ENCODE measurements around the gene JAML.

The JAML gene

DNA sequence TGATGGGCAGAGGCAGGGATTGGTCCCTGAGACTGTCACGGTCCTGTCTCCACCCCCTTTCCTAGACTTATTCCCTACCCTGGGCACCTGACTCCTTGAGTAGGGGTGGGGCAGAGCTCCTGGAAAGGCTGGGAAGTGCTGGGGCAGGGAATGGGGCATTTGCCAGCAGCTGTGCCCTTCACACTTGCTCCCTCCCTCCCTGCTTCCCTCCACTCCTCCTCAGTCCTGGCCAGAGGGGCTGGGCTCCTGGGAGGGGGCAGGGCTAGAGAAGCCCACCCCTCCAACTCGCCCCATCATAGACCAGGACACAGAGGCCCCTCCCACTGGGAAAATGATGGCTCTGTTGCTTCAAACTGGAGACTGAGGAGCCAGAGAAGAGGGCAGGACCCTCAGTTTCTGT is 59.9 kb downstream of the JAML start:
- DNase-seq: no peak

DNA sequence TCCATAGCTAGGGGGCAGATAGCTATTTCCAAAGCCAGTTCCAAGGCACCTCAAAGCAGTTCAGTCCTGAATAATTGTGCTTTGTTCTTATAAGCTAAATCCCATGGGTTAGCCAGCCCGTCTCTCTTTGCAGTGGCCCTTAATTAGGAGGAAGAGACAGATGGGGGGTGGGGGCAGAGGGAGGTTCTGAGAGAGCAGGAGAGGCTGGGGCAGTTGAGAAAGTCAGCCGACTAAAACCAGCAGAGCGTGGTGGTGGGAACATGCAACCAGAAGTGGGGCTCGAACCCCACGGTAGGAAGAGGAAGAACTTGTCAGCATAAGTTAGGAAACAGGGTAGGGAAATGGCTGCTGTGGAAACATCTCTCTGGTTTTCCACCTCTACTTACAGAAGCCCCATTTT is 61.3 kb downstream of the JAML start:
- DNase-seq: no peak

DNA sequence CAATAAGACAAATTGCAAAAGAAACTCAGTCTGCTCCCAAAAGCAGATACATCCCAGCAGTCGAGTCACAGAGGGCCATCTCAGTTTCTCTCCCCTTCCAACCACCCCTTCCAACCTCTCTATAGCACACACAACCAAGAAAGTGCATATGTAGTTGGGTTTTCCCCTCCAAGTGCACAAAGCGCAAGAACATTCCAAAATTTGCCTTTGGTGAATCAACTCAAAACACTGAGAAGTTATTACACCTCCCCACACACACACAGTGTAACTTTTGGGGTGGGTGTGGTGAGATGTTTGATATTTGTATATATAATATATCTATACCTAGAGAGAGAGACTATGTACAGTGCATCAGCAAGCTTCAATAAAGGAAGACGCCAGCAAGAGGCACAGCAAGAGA is 62.0 kb downstream of the JAML start:
- DNase-seq: no peak

DNA sequence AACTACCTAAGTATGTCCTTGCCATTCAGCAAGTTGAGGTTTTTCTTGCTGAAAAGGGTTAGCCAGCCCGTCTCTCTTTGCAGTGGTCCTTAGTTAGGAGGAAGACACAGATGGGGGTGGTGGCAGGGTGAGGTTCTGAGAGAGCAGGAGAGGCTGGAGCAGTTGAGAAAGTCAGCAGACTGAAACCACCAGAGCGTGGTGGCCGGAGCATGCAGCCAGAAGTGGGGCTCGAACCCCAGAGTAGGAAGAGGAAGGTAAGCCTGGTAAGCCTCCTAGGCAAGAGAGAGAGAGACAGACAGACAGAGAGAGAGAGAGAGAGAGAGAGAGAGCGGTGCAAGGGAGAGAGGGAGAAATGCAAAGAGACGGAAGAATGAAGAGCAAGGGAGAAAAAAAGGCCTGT is 63.0 kb downstream of the JAML start:
- DNase-seq: no peak

DNA sequence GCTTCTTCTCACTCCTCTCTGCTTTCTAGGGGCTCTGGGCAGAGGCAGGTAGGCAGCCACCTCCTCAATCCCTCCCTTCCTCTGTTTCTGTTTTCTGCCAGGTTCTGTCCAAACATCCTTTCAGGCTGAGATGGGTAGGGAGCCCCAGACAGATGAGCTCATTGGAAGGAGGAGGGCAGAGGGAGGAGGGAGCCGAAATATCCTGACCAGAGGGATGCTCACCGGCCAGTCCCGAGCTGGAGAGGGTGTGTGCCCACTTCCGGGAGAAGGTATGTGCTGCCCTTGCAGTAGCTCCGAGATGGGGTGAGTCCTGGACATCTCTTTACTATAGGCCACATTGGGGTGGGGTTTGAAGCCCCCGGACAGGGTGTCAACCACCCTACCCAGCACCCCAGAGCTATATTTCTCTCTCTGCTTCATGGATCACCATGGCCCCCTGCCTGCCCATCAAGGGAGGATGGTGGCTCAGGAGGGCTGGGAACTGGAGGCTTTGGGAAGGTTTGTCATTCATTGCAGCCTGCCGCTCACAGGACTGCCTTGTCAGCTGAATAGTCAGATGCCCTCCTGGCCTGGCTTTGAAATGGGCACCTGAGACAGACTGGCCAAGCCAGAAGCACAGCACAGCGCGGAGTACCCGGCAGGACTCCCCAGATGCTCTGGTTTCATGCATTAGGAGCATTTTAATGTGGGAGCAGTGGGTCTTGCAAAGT is 67.5 kb downstream of the JAML start:
- no peak for DNase-seq

DNA sequence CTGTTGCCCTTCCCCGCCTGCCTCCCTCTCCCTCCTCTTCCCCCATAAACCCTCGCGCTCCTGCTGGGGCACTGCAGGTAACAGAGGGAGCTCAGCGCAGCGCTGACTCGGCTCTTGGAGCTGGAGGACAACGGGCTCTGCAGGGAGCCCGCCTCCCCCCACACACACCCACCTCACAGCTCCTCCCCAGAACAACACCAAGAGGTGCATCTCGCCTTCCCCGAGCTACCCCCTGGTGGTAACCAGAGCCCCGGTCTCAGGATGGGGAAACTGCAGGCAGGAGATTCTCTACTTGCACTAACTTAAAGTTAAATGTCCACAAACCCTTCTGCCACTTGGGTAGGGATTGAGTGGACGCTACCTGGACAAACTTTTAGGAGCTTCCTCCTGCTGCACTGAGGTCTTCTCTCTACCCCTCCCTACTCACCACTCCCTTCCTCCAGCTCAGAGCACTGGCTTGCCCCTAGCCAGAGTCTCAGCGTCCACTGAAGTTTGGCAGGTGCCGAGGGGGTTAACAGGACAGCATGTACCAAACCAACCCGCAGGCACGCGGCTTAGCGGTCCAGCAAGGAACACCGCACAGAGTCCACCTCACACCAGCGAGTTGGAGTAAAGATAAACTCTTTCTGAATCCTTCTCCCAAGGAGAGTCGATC is 68.2 kb downstream of the JAML start:
- DNase-seq: no peak

DNA sequence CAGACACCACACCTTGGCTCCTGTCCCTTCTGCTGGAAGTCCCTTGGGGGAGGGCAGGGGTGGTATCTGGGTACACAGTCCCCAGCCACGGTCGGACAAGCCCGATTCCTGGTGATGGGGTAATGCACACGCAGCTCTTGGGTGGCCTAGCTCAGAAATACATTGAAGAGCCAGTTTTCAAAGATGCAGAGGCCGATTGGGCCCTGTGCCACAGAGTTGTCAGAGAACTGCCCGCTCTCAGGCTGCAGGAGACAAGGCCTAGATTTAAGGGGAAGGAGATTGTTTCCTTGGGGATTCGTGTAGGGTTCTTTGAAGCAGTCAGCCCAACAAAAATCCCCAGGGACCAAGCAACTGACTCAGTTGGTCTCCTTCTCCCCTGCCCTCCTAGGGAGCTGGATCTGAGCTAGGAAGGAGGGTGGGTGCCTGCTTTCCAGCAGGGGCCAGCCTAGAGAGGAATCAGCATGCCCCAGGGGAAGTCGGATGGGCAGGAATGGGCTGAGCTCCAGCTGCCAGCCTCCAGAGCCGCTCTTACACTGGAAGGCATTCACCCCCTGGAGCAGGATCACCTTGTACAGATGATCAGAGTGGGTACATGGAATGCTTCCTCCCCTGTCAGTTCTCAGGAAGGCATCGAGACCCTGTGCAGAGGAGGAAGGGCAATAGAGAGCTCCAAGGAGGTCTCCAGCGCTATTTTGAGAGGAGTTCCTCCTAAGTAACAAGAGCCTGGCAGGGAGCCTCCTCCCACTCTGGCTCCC is 68.9 kb downstream of the JAML start:
- no peak for DNase-seq

DNA sequence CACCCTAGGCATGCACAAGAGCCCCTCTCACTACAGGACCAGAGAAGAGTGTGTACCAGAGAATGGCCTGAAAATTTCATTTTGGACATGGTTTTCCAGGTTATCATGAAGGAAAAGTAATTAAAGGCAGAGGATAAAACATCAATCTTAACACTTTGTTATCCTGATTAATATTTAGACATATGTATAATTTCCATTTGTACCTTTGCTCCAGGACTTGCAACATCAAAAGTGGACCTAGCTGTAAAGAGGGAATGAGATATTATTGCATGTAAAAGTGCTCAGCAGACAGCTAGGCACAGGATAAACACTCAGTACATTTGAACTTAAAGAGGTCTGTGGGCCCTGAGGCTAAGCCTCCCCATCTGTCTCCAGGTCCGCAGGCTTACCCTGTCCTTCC is 70.2 kb downstream of the JAML start:
- DNase-seq: no peak

DNA sequence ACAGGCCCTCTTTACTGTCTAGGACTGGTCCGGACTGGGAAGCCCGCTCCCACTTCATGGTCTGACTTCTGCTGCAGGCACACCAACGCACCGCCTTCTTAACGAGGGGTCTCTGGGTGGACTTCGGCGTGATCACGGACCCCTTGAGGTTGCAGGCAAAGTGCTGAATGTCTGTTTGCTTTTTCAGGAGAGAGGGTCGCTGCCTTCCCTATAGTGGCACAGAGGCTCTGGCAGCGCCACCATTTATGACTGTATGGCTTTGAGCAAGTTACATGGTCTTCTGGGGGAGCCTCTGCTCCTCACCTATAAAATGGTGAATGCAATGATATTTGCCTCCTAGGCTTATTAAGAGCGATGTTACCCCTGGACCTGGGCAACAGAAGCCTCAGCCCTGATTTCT is 70.8 kb downstream of the JAML start:
- DNase-seq: no peak

DNA sequence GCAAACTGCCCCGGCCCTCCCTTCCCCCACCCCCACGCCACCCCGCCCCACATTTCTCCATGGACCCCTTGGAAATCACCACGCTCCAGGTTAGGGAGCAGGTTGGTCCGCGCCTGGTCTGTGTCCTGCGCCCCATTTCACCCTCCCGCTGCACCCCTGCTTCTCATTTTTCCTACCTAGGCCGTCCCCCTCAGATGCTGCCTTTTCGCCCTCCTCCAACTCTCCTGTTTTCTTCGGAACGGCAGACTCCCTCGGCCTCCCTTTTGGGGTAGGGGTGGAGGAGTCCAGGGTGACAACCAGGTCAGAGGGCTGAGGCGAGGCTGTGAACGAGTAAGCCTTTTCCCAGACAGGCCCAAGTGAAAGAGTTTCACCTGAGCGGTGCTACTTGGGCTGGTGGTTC is 71.3 kb downstream of the JAML start:
- no peak for DNase-seq

DNA sequence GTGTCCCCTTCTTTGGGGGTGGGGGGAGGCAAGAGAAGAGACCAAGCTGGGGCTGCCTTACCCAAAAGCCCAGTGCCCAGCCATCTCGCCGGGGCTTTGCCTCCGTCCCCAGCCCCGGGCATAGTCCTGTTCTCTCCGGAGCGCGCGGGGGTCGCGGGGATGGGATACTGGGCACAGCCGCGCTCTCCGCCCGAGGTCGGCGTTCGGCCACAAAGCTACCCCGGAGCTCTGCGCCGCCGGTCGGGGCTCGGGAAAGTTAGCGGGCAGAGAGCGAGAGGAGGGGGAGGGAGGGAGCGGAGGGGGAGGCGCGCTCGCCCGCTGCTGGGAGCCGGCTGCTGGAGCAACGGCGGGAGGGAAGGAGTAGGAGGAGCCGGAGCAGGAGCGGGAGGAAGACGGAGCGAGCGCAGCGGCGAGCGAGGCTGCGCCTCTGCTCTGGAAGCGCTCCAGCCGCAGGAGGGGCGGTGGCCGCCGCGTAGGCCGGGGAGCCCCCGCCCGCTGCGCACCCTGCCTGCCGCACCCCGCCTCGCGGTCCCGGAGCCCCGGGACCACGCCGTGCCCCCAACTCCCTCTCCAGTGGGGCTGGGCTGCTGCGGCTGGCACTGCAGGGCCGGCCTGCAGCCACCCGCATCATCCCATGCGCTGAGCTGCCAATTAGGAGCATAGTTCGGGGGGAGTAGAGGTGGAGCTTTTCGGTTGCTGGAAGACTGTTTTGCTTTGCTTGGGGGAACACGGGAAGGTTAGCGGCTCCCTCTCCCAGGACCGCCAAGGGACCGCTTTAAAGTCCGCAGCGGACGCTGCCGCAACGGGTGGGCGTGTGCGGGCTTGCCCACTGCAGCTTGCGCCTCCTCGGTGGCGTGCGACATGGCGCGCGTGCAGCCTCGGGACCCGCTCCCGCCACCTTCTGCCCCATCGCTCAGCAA is 72.0 kb downstream of the JAML start, which contains the start of gene SCN4B:
TSS of gene SCN4B (minus strand) at position 272 of the 920 bp plus-strand sequence. CDS start at position 122, 150 bp downstream.
- no peak for DNase-seq

DNA sequence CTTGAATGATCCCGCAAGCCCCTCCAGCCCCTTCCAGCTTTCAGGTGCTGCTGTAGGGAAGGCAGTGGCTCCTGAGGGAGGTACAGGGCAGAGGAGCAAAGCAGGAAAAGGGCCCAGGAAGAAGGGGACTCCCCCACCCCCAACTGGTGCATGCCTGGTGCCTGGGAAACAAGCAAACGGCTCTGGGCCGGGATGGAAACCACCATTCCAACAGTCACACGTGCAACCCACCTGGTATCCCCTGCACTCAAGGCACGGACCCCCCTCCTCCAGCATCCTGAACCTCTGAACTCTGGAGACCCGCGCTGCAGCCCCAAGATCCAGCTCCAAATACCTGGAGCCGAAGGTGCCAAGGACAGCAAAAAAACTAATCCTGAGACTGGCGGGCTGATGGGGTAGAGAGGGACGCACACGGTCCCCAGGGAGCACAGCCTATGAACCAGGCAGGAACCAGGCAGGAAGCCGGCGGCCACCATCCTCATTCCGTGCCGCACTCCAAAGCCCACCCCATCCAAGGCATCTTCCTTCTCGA is 72.7 kb downstream of the JAML start:
- no peak for DNase-seq

DNA sequence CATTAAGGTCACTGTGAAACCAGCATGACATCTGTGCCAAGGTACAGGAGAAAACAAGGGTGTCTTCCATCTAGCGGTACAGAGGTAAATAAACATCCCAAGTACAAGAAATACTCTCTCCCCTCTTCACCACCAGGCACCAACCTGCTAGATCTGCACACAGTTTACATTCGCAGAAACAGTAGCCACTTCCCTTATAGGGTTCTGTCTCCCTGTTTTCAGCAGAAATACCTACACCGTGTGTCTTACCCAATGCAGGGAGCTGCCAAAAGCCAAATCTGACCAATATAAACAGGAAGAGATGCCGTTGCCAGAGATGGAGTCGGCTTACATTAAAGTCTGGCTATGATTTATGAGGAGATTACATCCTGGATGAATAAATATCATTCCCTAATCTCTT is 73.4 kb downstream of the JAML start:
- DNase-seq: no peak

DNA sequence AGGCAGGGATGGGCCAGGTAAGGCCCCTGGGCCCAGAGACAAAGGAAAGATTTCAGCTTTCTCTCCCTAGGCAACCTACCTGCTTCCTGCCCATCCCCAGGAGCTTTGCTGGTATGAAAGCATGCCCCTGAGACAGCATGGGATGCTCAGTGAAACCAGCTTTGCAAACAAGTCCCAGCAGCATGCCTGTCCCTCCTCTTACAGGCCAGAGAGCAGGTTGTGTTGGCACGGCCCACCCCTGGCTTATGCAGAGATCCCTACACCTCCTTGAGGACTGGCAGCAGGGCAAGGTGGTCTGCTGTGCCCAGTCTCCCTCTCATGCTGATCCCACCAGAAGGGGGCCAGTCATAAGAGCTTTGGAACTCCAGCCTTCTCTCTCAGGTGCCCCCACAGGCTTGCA is 75.3 kb downstream of the JAML start:
- no peak for DNase-seq

DNA sequence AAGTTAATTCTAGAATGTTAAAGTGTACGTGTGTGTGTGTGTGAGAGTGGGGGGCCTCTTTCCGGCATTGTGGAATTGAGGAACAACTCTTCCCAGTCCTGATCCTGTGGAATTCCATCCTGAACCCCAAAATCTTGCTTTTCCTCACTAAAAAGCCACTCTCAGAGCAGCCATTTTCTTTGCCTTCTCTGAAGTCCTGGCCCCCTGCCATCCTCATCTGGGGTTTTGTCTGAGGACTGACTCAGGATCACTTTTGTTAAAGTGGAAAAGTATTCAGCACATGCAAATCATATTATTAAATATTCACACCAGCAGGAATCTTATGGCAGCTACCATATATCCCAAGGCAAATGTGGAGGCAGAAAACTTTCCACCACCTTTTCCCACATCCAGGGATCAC is 76.0 kb downstream of the JAML start:
- no peak for DNase-seq

DNA sequence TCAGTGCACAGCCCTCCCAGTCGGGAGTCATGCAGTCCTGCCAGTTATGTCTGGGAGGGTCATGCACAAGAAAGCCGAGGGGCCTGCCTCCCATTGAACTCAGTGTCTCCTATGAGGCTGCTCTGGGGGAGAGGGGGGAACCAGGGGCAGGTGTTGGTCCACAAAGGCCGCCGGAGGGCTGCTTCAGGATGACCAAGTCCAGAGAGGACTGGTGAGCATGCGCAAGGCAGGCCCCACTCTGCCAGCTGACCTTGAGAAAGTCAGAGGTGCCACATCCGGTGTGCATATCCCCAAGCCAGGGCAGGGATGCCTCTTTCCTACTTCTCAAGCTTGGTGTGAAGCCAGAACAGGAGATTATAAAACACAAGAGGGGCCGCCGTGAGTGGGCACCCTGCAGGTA is 76.6 kb downstream of the JAML start:
- DNase-seq: no peak

DNA sequence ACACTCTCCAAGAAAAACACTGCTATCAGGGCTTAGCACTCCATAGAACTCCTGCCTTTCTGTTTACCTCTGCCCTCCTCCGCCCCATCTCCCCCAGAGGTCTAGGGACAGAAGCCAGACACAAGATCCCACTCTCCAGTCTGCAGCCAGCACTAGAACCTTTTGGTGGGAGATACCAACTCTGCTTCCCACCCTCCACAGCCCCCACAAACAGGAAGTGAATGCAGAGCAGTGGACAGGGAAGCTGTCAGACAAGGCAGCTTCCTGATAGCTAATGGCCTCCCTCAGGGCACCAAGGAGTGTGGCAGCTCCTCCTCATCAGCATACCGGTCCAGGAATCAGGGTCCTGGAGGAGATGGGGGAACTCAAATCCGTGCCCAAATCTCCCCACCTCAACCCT is 77.3 kb downstream of the JAML start:
- DNase-seq: no peak

DNA sequence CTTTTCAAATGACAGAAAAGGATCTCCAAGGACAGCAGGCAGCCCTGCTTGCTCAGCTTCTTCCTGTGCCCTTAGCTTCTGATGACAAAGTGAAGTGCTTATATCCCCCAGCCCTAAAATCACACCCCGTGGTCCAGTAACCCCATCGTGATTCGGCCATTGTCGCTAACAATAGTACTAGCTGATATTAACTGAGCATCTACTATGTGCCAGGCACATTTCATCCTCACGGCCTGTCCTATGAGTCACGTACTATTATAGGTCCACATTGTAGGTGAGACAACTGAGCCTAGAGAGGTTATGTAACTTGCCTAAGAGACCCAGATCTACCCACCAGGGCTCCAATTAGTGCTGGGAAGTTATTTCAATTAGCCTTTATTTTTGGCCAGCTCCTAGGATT is 78.3 kb downstream of the JAML start:
- no peak for DNase-seq

DNA sequence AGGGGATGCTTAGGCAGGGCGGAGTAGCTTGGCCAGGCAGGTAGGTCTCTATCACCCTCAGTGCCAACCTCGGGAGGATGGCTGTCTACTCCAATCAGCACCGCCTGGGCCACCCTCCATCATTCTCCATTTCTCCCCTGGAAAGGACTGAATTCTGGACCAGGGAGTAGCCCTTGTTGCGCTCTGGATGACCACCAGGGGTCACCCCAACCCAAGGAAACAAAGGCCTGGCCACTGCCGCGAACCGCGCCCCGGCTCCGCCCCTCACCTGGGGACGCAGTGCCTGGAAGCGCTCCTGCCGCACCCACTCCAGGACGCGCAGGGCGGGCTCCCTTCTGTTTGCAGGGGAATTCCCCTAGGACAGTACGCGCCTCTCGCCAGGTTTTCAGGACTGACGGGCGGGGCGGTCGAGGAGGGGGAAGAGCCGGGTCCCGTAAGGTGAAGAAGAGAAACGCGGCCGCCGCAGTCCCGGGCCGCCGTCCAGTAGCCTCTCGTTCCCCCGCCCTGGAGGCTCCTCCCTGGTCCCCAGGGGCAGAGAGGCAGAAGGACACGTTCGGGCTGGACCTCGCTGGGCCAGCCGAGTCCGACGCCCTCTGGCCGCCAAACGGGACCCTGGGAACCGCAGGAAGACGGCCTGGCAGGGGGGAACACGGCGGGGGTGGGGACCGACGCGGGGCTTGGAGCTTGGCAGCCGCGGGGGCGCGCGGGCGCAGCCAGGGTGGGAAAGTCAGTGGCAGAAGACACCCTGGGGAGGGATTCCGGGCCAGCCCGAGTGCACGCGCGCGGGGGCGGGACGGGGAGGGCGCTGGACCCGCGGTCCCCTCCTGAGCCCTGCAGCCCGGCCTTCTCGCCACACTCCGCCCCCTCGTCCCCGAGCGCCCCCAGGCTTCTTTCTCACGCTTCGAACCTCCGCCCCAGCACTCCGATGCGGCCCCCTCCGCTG is 79.3 kb downstream of the JAML start:
- DNase-seq: peak; percentile 6

DNA sequence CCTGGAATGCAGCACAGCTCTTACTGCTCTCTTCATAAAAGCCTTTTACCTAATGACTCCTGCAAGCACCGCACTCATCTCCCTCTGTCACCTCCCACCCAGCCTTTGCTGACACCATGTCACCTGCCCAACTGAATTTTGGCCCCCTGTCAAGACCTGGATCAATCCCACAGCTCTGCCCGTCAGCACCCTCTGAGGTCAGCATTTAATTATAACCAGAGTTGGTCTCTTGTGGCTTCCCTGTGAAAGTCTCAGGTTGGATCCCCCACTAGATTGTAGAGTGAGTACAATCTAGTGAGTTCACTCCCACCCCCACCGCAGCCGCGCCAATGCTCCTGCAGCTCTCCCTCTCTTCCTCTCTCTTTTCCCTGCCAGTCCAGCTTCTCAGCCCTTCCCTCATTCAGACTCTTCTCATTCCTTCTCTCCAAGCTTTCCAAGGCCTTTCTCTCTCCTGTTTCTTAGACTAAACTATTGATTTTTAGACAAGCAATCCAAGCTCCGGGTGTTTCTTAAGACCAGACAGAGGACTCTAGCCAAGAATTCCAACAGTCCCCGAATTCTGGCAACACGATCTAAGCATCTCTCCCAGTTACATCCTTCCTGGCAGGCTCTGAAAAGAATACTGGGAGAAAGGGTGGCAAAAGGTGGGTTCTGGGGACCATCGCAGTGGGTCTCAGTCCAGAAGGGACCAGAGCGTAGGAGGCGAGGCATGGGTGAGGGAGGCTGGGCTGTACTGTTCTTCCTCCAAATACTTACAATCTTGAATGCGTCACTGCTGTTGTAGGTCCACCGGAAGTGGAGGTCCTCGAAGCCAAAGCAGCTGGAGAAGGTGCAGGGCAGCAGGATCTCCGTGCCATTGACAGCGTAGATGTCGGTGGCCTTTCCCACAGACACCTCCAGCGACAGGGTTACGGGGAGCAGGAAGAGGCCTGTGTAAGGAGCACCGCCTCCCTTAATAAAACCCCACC is 80.2 kb downstream of the JAML start:
- no peak for DNase-seq
